PFSK-1 (cell line): ENCODE data around the gene CCDC80.

Experiments used
- FOXP2 ChIP-seq: optimal IDR thresholded peaks from 2 replicates; pipeline ENCODE3; 2011; ENCODE audit warnings: borderline replicate concordance, control low read depth, inconsistent platforms; ENCODE audit not compliant: insufficient read depth; ENCODE audit errors: extremely low read length, extremely low read depth
- POLR2AphosphoS5 ChIP-seq: IDR thresholded peaks from 2 replicates; pipeline ENCODE4 v1.6.1; 2012; ENCODE audit warnings: low read depth, mild to moderate bottlenecking, control low read depth, low read length, moderate library complexity
- REST ChIP-seq, 2 experiments: IDR thresholded peaks; 2 replicates each; pipeline versions ENCODE4 v1.6.1 to v1.8.0; 2011 to 2012; ENCODE audit warnings: low read depth in 2 of 2, low read length in 2 of 2, control low read depth in 1 of 2, inconsistent platforms in 1 of 2, mild to moderate bottlenecking in 1 of 2, moderate library complexity in 1 of 2; ENCODE audit not compliant: insufficient read depth in 1 of 2
- SIN3A ChIP-seq: IDR thresholded peaks from 2 replicates; pipeline ENCODE4 v1.6.1; 2012; ENCODE audit warnings: mild to moderate bottlenecking, low read length, moderate library complexity, borderline replicate concordance; ENCODE audit not compliant: insufficient read depth
- TAF1 ChIP-seq: IDR thresholded peaks from 2 replicates; pipeline ENCODE4 v1.6.1; 2012; ENCODE audit warnings: low read length, control low read depth, borderline replicate concordance; ENCODE audit not compliant: insufficient read depth

CCDC80 gene

GRCh38 chr3:112635674-112636073 lies 5.3 kb downstream of the CCDC80 start:
- TF ChIP-seq TAF1 (no peak), REST (IDR thresholded peaks at IDR 0.05; ENCODE audit: insufficient read depth in 1 of 2, low read depth in 2 of 2, low read length in 2 of 2) (no peak), FOXP2 (no peak), POLR2AphosphoS5 (no peak), SIN3A (no peak)

- TF ChIP-seq FOXP2 (no peak), POLR2AphosphoS5 (no peak), SIN3A (no peak), TAF1 (no peak)
Observed at GRCh38 chr3:112634786-112635541, 6.0 kb downstream of the CCDC80 start.

GRCh38 chr3:112633757-112634156 lies 7.2 kb downstream of the CCDC80 start:
- no peak for TF ChIP-seq TAF1
- no peak for TF ChIP-seq POLR2AphosphoS5
- TF ChIP-seq REST (IDR thresholded peaks at IDR 0.05; ENCODE audit: insufficient read depth in 1 of 2, low read depth in 2 of 2, low read length in 2 of 2) = no peak
- TF ChIP-seq SIN3A = no peak
- TF ChIP-seq FOXP2 = no peak

GRCh38 chr3:112633191-112633590 lies 7.8 kb downstream of the CCDC80 start:
- TF ChIP-seq REST (IDR thresholded peaks at IDR 0.05; ENCODE audit: insufficient read depth in 1 of 2, low read depth in 2 of 2, low read length in 2 of 2) = no peak

GRCh38 chr3:112632596-112632995 lies 8.3 kb downstream of the CCDC80 start:
- TF ChIP-seq POLR2AphosphoS5 (no peak), SIN3A (no peak), TAF1 (no peak), REST (IDR thresholded peaks at IDR 0.05; ENCODE audit: insufficient read depth in 1 of 2, low read depth in 2 of 2, low read length in 2 of 2) (no peak), FOXP2 (no peak)
